GM10847 (cell line): ENCODE results near the gene WDR62.

Experiments
- POLR2A ChIP-seq: IDR thresholded peaks from 2 replicates; pipeline ENCODE4 v1.6.1; 2011; ENCODE audit not compliant: insufficient read length; ENCODE audit errors: extremely low read depth

WDR62 gene

GRCh38 chr19:36058481-36059179 lies 3.9 kb downstream of the WDR62 start:
- TF ChIP-seq POLR2A = no peak

GRCh38 chr19:36059180-36059910 lies 4.6 kb downstream of the WDR62 start:
- TF ChIP-seq POLR2A = no peak

- TF ChIP-seq POLR2A = no peak
These were observed 5.7 kb downstream of the WDR62 start for GRCh38 chr19:36060430-36060829.

GRCh38 chr19:36061367-36061766 lies 6.7 kb downstream of the WDR62 start:
- TF ChIP-seq POLR2A = no peak

- no peak for TF ChIP-seq POLR2A
These were observed 10.1 kb downstream of the WDR62 start for GRCh38 chr19:36064826-36065225.

GRCh38 chr19:36067681-36068080 lies 13.0 kb downstream of the WDR62 start:
- no peak for TF ChIP-seq POLR2A

GRCh38 chr19:36072081-36072480 lies 17.4 kb downstream of the WDR62 start:
- no peak for TF ChIP-seq POLR2A

- TF ChIP-seq POLR2A = no peak
These were observed 18.6 kb downstream of the WDR62 start for GRCh38 chr19:36073121-36073876.

- TF ChIP-seq POLR2A = no peak
These were observed 24.8 kb downstream of the WDR62 start for GRCh38 chr19:36079389-36079945.

GRCh38 chr19:36081385-36081784 lies 26.7 kb downstream of the WDR62 start:
- no peak for TF ChIP-seq POLR2A

- TF ChIP-seq POLR2A = no peak
These were observed 27.2 kb downstream of the WDR62 start for GRCh38 chr19:36081894-36082293.

- no peak for TF ChIP-seq POLR2A
These were observed 28.2 kb downstream of the WDR62 start for GRCh38 chr19:36082916-36083315.

- TF ChIP-seq POLR2A = no peak
These were observed 29.7 kb downstream of the WDR62 start for GRCh38 chr19:36084231-36085009.

GRCh38 chr19:36086326-36086725 lies 31.6 kb downstream of the WDR62 start:
- TF ChIP-seq POLR2A = no peak

GRCh38 chr19:36089847-36090246 lies 35.1 kb downstream of the WDR62 start:
- no peak for TF ChIP-seq POLR2A
